OCI-M2 (cell line): ENCODE measurements around the gene TNNC2.
A peak's percentile ranks its signal among the peaks of the same experiment; 100 is the strongest.
"Not testable (repeated sequence)": the region's sequence is repeated elsewhere in the genome, so short reads cannot be mapped to it uniquely, and the experiment has no call there.

Source experiments
- DNase-seq: peaks from one replicate; lab custom pipeline; 2025; ENCODE audit not compliant: unreplicated experiment; lab: John Stamatoyannopoulos, UW

TNNC2 gene

DNA sequence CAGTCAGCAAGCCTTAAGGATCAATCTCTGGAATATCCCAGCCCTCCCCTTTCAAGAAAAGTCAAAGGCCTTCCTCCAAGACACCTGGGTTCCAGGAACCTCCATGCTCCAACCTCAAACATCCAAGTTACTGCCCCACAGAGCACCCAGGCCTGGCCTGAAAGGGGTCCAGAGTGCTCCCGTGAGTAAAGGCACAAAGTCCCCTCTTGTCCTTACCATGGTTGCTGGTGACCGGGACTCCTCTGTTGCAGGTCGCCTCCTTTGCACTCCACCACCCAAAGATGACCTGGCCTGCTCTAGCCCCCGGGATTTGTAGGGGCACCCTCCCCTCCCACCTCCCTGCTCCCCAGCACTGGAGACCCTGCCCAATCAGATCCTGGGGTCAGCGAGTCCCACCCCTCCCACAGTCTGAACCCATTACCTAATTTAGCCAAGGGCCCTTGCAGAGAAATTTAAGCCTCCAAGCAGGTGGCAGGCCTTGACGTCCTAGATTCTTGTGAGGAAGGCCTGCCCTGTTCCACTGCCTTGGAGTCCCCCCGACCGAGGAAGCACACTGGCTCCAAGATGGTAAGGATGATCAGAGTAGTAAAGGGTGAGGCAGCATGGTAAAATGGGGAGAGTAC is at the start of gene TNNC2:
TNNC2 (minus strand) TSS at position 283 of the 623 bp plus-strand sequence; CDS start at position 219, 64 bp downstream.
- DNase-seq: no peak

- no peak for DNase-seq
These were observed 47.5 kb upstream of the TNNC2 start for GRCh38 chr20:45874576-45874975.

- not testable (repeated sequence) for DNase-seq
These were observed 47.0 kb upstream of the TNNC2 start for GRCh38 chr20:45874104-45874481.

GRCh38 chr20:45873409-45874103 is 46.4 kb upstream of the TNNC2 start:
- no peak for DNase-seq

DNA sequence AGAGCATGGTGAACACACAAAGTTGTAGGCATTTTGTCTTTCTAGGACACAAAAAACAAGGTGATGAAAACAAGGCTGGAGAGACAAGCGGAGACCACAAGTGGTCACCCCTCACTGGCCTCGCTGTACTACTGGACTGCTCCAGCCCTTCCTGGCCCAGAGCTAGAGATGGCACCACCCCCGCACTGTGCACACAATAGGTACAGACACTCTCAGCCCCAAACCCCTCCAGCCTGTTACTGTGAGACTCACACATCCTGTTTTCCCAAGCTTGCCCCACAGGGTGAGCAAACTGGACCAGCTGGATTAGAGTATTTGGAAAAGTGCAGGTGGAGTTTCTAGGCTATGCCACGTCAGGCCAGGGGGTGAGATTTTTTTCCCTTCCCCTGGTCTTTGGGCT is 45.5 kb upstream of the TNNC2 start:
- DNase-seq: no peak

GRCh38 chr20:45867819-45868176 is 40.7 kb upstream of the TNNC2 start:
- no peak for DNase-seq

- no peak for DNase-seq
These were observed 40.2 kb upstream of the TNNC2 start for GRCh38 chr20:45867136-45867818.

- DNase-seq: no peak
These were observed 39.3 kb upstream of the TNNC2 start for GRCh38 chr20:45866454-45866853.

DNA sequence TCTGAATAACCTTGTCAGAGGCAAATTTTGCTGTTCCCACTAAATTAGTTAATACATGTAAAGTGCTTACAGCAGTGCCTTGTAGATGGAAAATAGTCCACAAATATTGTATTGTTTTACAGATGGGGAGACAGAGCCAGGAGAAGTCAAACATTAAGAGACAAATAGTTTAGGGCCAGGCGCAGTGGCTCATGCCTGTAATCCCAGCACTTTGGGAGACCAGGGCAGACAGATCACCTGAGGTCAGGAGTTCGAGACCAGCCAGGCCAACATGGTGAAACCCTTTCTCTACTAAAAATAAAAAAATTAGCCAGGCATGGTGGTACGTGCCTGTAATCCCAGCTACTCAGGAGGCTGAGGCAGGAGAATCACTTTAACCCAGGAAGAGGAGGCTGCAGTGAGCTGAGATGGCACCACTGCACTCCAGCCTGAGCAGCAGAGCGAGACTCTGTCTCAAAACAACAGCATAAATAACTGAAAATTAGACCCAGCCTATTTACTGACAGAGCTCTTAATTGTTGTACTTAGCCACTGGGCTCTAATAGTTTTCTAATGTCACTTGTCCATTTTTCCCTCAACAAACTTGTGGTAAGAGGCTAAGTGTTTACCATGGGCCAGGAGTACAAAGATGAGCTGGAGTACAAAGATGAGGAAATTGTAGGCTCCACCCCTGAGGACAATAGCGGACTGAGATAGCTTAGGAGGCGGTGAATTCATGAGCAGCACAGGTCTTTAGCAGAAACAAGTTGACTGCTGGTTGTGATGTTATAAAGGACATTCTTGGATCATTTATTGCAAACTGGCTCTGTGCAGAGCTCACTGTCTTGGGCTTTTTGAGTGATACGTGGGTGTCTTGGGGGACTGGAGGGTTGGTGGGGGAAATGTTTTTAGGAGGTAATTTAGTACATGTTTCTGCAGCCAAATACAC is 36.7 kb upstream of the TNNC2 start:
- DNase-seq: no peak

GRCh38 chr20:45861221-45862075 is 34.3 kb upstream of the TNNC2 start:
- DNase-seq: no peak

DNA sequence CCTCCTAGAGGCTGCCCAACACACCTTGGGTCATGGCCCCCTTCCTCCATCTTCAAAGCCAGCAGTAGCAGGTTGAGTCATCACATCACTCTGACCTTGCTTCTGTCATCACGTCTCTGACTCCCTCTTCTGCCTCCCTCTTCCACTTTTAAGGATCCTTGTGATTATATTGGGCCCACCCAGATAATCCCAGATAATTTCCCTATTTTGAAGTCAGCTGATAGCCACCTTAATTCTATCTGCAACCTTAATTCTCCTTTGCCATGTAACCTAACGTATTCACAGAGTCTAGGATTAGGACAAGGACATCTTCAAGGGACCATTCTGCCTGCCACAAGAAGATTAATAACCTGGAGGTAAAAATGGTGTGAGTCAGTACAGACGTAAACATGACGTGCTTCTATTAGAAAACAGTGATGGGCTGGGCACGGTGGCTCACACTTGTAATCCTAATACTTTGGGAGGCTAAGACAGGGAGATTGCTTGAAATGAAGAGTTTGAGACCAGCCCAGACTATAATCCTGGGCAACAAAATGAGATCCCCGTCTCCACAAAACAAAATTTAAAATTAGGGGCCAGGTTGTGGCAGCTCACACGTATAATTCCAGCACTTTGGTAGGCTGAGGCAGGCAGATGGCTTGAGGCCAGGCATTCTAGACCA is 33.6 kb upstream of the TNNC2 start:
- no peak for DNase-seq

DNA sequence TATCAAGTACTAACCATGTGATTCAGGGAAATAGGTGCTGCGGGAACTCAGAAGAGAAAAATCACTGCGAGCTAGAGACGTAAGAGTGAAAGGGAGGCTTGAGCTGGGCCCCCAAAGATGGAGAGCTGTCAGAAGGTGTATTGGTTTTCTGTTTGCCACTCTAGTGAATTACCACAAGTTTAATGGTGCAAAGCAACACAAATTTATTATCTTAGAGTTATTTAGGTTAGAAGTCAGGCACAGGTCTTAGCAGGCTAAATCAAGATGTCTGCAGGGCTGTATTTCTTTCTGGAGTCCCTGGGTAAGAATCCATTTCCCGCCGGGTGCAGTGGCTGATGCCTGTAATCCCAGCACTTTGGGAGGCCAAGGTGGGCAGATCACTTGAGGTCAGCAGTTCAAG is 32.8 kb upstream of the TNNC2 start:
- DNase-seq: no peak

- no peak for DNase-seq
These were observed 30.7 kb upstream of the TNNC2 start for GRCh38 chr20:45857882-45858216.

GRCh38 chr20:45857114-45857881 is 30.2 kb upstream of the TNNC2 start, which contains the start of the genes ACOT8 and ZSWIM3:
ACOT8 (minus strand) TSS chr20:45857392; CDS start chr20:45857315, 77 bp downstream.
ZSWIM3 (plus strand) TSS chr20:45857614; CDS start chr20:45857826, 212 bp downstream.
- peak; percentile 98 for DNase-seq

DNA sequence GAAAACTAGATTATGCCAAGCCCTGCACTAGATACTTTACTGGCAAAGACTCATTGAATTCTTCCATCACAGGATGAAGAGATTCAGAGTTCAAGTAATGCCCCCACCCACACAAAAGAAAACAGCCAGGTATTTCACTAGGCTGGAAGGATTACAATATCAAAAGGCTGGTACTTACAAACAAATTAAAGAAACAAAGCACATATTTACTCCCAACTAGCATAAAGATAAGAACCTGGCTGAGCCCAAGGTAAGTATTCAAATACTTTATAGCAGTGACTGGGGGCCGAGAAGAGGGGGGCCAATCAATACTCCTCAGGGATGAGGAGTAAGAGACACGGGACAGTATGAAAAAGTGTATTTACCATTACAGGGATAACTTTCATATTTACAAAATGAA is 26.4 kb upstream of the TNNC2 start:
- DNase-seq: no peak

DNA sequence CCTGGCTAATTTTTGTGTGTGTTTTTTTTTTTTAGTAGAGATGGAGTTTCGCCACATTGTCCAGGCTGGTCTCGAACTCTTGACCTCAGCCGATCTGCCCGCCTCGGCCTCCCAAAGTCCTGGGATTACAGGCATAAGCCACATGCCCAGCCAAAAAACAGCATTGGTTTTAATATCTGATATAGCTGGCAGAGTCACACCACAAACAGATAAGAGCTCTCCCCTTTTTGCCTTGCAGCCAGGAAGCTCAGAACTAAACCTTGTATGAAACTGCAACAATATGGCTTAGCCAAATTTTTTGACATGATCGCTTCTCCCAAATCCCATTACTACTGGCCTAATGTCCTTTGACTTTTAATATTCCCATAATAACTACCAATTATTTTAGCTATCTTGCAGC is 25.2 kb upstream of the TNNC2 start:
- no peak for DNase-seq

GRCh38 chr20:45851501-45851900 is 24.4 kb upstream of the TNNC2 start:
- no peak for DNase-seq

GRCh38 chr20:45850926-45851325 is 23.8 kb upstream of the TNNC2 start:
- peak; percentile 60 for DNase-seq

- no peak for DNase-seq
These were observed 23.1 kb upstream of the TNNC2 start for GRCh38 chr20:45850238-45850637.
